Adrenal gland (tissue), 12 donors: Measurements from ENCODE around the gene LHFPL6. TPM values are rescaled to one million over a fixed set of nuclear protein-coding genes. Genes with fewer than 3 reads are reported as not detected.

Experiments used
- DNase-seq, 7 donors: peaks; one replicate each; pipeline ENCODE4 v3.0.0-alpha.2; 2019 to 2020
- H3K27ac ChIP-seq, 5 donors: fragments of 200-600 bp; sonication (generic) in 4 of 5; 1 replicate in 3 of 5; 2 replicates in 2 of 5; pipeline versions ENCODE4 v1.5.1 to v1.8.0; 2016 to 2020; ENCODE audit warnings: mild to moderate bottlenecking in 1 of 5
- H3K27me3 ChIP-seq: fragments of 200-600 bp; 2 replicates; pipeline ENCODE4 v1.8.0; 2021
- H3K36me3 ChIP-seq, 2 donors: fragments of 200-600 bp; replicated peaks in 1 of 2; 1 replicate in 1 of 2; 2 replicates in 1 of 2; pipeline versions ENCODE4 v1.5.1 to v1.8.0; 2018 to 2022
- H3K4me1 ChIP-seq, 2 donors: fragments of 200-600 bp; replicated peaks in 1 of 2; 1 replicate in 1 of 2; 2 replicates in 1 of 2; pipeline versions ENCODE4 v1.5.1 to v1.8.0; 2018 to 2021
- H3K4me3 ChIP-seq, 4 donors: fragments of 200-600 bp; sonication (generic) in 3 of 4; one replicate each; pipeline ENCODE4 v1.5.1; 2016 to 2018
- H3K9me3 ChIP-seq, 3 donors: fragments of 200-600 bp; sonication (generic) in 1 of 3; replicated peaks in 1 of 3; 1 replicate in 2 of 3; 2 replicates in 1 of 3; pipeline versions ENCODE4 v1.5.1 to v1.8.0; 2016 to 2021
- CTCF ChIP-seq, 6 experiments: fragments of 450-650 bp in 4 of 6; fragments of 200-600 bp in 2 of 6; sonication (generic) in 1 of 6; IDR thresholded peaks; 1 replicate in 5 of 6; 2 replicates in 1 of 6; pipeline versions ENCODE4 v1.5.1 to v1.8.0; 2016 to 2021; ENCODE audit warnings: antibody characterized with exemption in 6 of 6, mild to moderate bottlenecking in 2 of 6, moderate library complexity in 1 of 6
- POLR2A ChIP-seq, 2 donors: fragments of 450-650 bp; IDR thresholded peaks; one replicate each; pipeline ENCODE4 v1.6.1; 2017; ENCODE audit warnings: antibody characterized with exemption in 2 of 2, mild to moderate bottlenecking in 2 of 2, moderate library complexity in 1 of 2
- WGBS, 4 donors: extraction: QIAGEN DNeasy Blood & Tissue Kit in 2 of 4; methylation state at CpG; one replicate each; pipeline versions ENCODE4 v1.1.5 to v1.1.7; 2013 to 2017; 5-methylcytosine and 5-hydroxymethylcytosine counted together
- intact Hi-C, 2 donors: fragments of 100-400 bp; cut with DNase I; formaldehyde crosslinking; loops; one replicate each; pipeline versions ENCODE4 v1.14.1 to v1.15.0; 2022 to 2023
- polyA plus RNA-seq, 3 donors: library from polyadenylated mRNA; stranded (reverse); fragments of 200-250 nt in 2 of 3; fragments of 350-450 nt in 1 of 3; fragmentation: Illumina TruSeq in 1 of 3; extraction: RNeasy Lipid Tissue Mini Kit (QIAGEN cat#74804) in 1 of 3; gene quantifications; one replicate each; pipeline ENCODE4 v1.2.3, GENCODE V29; 2013 to 2014
- total RNA-seq, 9 donors: library from RNA; depleted of rRNA in 4 of 9; stranded (reverse); fragments of >200 nt in 4 of 9; fragments of 120-200 nt in 1 of 9; fragmentation: NEBNext Ultra II Directional in 1 of 9; extraction: Animal tissue kit (Norgen Biotek cat#: 25700) in 1 of 9; gene quantifications; one replicate each; pipeline versions ENCODE4 v1.1.0 to v1.2.4, GENCODE V29; 2013 to 2023
- donor health status: healthy with polysubstance abuse.
- donor health status: Bipolar disorder and iron deficiency.
- donor health status: DM: yes; HTN: yes; CAD: no.
- donor health status: DM: no; HTN: no; CAD: no.
- donor health status: DM: no; HTN: no; CAD: no.
- donor health status: DM: yes; HTN: yes; CAD: no.

Gene LHFPL6
- total and polyA plus RNA-seq, 12 donors, result 28.9 to 113 (median 46.6) TPM

GRCh38 chr13:39486758-39487157 lies 116.2 kb downstream of the LHFPL6 start:
- no peak overlapping the region for H3K27ac ChIP-seq
- intact Hi-C loops, result no loop called here

GRCh38 chr13:39485314-39485700 lies 117.7 kb downstream of the LHFPL6 start:
- no peaks in the 10 kb centered on the region for H3K4me1 ChIP-seq
- no peak overlapping the region for H3K27ac ChIP-seq
- H3K9me3 ChIP-seq, result no peaks in the 10 kb centered on the region
- TF ChIP-seq CTCF (IDR thresholded peaks at IDR 0.05) (no peak), POLR2A (IDR thresholded peaks at IDR 0.05) (no peak)
- H3K4me3 ChIP-seq, result no peak overlapping the region
- no peak for DNase-seq
- H3K36me3 ChIP-seq, result no peaks in the 10 kb centered on the region
- H3K27me3 ChIP-seq, result no peaks in the 10 kb centered on the region
- intact Hi-C loops, result no loop called here

More at GRCh38 chr13:39486758-39487157, 116.2 kb downstream of the LHFPL6 start:
- no peaks in the 10 kb centered on the region for H3K9me3 ChIP-seq
- no peaks in the 10 kb centered on the region for H3K27me3 ChIP-seq
- no peak overlapping the region for H3K4me3 ChIP-seq
- no peaks in the 10 kb centered on the region for H3K36me3 ChIP-seq
- TF ChIP-seq POLR2A (IDR thresholded peaks at IDR 0.05), result no peak
- no peak for TF ChIP-seq CTCF (IDR thresholded peaks at IDR 0.05)
- no peak for DNase-seq
- no peaks in the 10 kb centered on the region for H3K4me1 ChIP-seq

GRCh38 chr13:39484506-39485313 lies 118.3 kb downstream of the LHFPL6 start:
- no peak for DNase-seq
- TF ChIP-seq CTCF (IDR thresholded peaks at IDR 0.05), result no peak
- no peak for TF ChIP-seq POLR2A (IDR thresholded peaks at IDR 0.05)
- Histone ChIP-seq H3K27ac (no peak overlapping the region), H3K27me3 (no peaks in the 10 kb centered on the region), H3K9me3 (no peaks in the 10 kb centered on the region), H3K36me3 (no peaks in the 10 kb centered on the region), H3K4me1 (no peaks in the 10 kb centered on the region), H3K4me3 (no peak overlapping the region)
- intact Hi-C loops, result no loop called here
- WGBS, 4 donors, result 92 to 95% (median 94%) methylated on average over 4 of the region's 4 CpGs

GRCh38 chr13:39483326-39483725 lies 119.7 kb downstream of the LHFPL6 start:
- intact Hi-C loops, result no loop called here
- TF ChIP-seq CTCF (IDR thresholded peaks at IDR 0.05), result no peak
- no peak for TF ChIP-seq POLR2A (IDR thresholded peaks at IDR 0.05)
- H3K9me3 ChIP-seq, result no peaks in the 10 kb centered on the region
- no peak overlapping the region for H3K4me3 ChIP-seq
- no peaks in the 10 kb centered on the region for H3K4me1 ChIP-seq
- no peak for DNase-seq
- no peaks in the 10 kb centered on the region for H3K36me3 ChIP-seq
- H3K27ac ChIP-seq, result no peak overlapping the region
- no peaks in the 10 kb centered on the region for H3K27me3 ChIP-seq
